ENCODE results near the gene RFC3.

DNA sequence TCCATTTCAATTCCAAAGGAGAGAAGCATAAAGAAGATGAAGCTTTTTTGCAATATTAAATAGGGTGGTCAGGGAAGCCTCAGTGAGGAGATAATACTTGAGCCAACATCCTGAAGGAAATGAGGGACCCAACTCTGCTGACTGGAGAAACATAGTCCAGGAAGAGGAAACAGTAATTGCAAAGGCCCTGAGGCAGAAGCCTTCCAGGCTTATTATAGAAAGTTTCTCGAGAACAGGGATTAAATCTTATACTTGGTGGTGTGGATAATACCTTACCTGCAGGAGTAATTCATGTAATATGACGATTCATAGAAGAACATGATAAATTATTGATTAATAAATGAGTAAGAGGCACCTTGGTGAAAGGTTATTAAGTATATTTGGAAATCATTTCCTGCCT, 1.0 kb upstream of the RFC3 start:
- TF ChIP-seq, protein P1, sequence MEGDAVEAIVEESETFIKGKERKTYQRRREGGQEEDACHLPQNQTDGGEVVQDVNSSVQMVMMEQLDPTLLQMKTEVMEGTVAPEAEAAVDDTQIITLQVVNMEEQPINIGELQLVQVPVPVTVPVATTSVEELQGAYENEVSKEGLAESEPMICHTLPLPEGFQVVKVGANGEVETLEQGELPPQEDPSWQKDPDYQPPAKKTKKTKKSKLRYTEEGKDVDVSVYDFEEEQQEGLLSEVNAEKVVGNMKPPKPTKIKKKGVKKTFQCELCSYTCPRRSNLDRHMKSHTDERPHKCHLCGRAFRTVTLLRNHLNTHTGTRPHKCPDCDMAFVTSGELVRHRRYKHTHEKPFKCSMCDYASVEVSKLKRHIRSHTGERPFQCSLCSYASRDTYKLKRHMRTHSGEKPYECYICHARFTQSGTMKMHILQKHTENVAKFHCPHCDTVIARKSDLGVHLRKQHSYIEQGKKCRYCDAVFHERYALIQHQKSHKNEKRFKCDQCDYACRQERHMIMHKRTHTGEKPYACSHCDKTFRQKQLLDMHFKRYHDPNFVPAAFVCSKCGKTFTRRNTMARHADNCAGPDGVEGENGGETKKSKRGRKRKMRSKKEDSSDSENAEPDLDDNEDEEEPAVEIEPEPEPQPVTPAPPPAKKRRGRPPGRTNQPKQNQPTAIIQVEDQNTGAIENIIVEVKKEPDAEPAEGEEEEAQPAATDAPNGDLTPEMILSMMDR (IDR thresholded peaks at IDR 0.05; ENCODE audit: poor library complexity), result no peak
- TF ChIP-seq EZH2 (IDR thresholded peaks at IDR 0.05; ENCODE audit: borderline replicate concordance) (no peak), EZH2phosphoT487 (IDR thresholded peaks at IDR 0.05; ENCODE audit: low read depth, severe bottlenecking, unreplicated experiment) (no peak)
